Panc1 (cell line): ENCODE results near the gene PEX5. TPM values are rescaled to one million over a fixed set of nuclear protein-coding genes. Genes with fewer than 3 reads are reported as not detected.

Experiments used
- ATAC-seq: fragments of 200-7000 bp; cut with Tn5 transposase; 2 replicates; pipeline ENCODE4 v1.9.1; 2020; ENCODE audit warnings: mild to moderate bottlenecking, moderate library complexity
- BruUV-seq: library from RNA; stranded (reverse); fragments of 400-500 nt; replicated peaks from 2 replicates; lab custom pipeline; 2021; lab: Mats Ljungman, UMichigan
- CTCF ChIA-PET: fragments of 300-600 bp; sonication (Branson Sonifier 250); formaldehyde crosslinking; loops from one replicate; lab custom pipeline; 2022; ENCODE audit warnings: antibody characterized with exemption; lab: Charles Lee
- POLR2A ChIA-PET: fragments of 300-600 bp; sonication (Branson Sonifier 250); formaldehyde crosslinking; loops from one replicate; lab custom pipeline; 2022; ENCODE audit warnings: antibody characterized with exemption; lab: Charles Lee
- DNase-seq: peaks from one replicate; pipeline ENCODE4 v3.0.0-alpha.2; 2010; ENCODE audit warnings: low read depth, low spot score
- H3K27ac ChIP-seq: 2 replicates; pipeline ENCODE4 v1.5.1; 2011; ENCODE audit warnings: mild to moderate bottlenecking, low read length, inconsistent platforms
- H3K27me3 ChIP-seq: fragments of 200-500 bp; sonication (Bioruptor generic); 2 replicates; pipeline ENCODE4 v1.6.0; 2014; ENCODE audit warnings: low read length, inconsistent platforms; ENCODE audit not compliant: control insufficient read depth, insufficient read depth
- H3K36me3 ChIP-seq: fragments of 200-500 bp; sonication (Bioruptor generic); 2 replicates; pipeline ENCODE4 v1.5.1; 2014; ENCODE audit warnings: inconsistent platforms, mild to moderate bottlenecking, low read length, moderate library complexity; ENCODE audit not compliant: control insufficient read depth, insufficient read depth
- H3K4me1 ChIP-seq: 2 replicates; pipeline ENCODE4 v1.5.1; 2011; ENCODE audit warnings: inconsistent platforms, mild to moderate bottlenecking, low read length, moderate library complexity; ENCODE audit not compliant: control insufficient read depth, insufficient read depth
- H3K4me3 ChIP-seq, 2 experiments: 2 replicates each; pipeline ENCODE4 v1.5.1; 2011 to 2012; ENCODE audit warnings: low read depth in 2 of 2, low read length in 2 of 2, mild to moderate bottlenecking in 2 of 2, inconsistent platforms in 1 of 2, moderate library complexity in 1 of 2
- H3K9me3 ChIP-seq: fragments of 200-500 bp; sonication (Bioruptor generic); 2 replicates; pipeline ENCODE4 v1.5.1; 2014; ENCODE audit warnings: low read depth, mild to moderate bottlenecking, inconsistent platforms, low read length, moderate library complexity; ENCODE audit not compliant: control insufficient read depth, insufficient read depth
- POLR2AphosphoS5 ChIP-seq: IDR thresholded peaks from 2 replicates; pipeline ENCODE4 v1.6.1; 2012; ENCODE audit warnings: mild to moderate bottlenecking, low read depth, low read length, moderate library complexity
- SIN3A ChIP-seq: IDR thresholded peaks from 2 replicates; pipeline ENCODE4 v1.6.1; 2012; ENCODE audit warnings: low read depth, mild to moderate bottlenecking, low read length, moderate library complexity, borderline replicate concordance; ENCODE audit not compliant: insufficient read depth
- TCF7L2 ChIP-seq: IDR thresholded peaks from 2 replicates; pipeline ENCODE4 v1.6.1; 2011; ENCODE audit warnings: mild to moderate bottlenecking, low read depth, low read length, inconsistent platforms
- in situ Hi-C: cut with HindIII; loops from 2 replicates; pipeline ENCODE4 v1.10.0; 2016; ENCODE audit warnings: low sequenced_read_pairs, low pct_unique_long_range_greater_than_20kb
- intact Hi-C: fragments of 100-400 bp; cut with micrococcal nuclease; formaldehyde crosslinking; loops from one replicate; pipeline ENCODE4 v1.10.0; 2022; ENCODE audit not compliant: unreplicated experiment
- total RNA-seq: library from RNA; stranded (reverse); gene quantifications from one replicate; pipeline ENCODE4 v1.2.1, GENCODE V29; 2021; ENCODE audit not compliant: unreplicated experiment
- TF ChIP-seq, protein P1 (sequence below): fragments of 450-650 bp; IDR thresholded peaks from 2 replicates; pipeline ENCODE4 v1.5.1; 2017; ENCODE audit warnings: mild to moderate bottlenecking
- TF ChIP-seq, protein P2 (sequence below), 2 experiments: IDR thresholded peaks; 2 replicates each; pipeline ENCODE4 v1.6.1; 2011 to 2012; ENCODE audit warnings: low read depth in 2 of 2, control low read depth in 1 of 2, low read length in 1 of 2, mild to moderate bottlenecking in 1 of 2, moderate library complexity in 1 of 2; ENCODE audit not compliant: insufficient read depth in 1 of 2

Gene PEX5
- total RNA-seq, 1 experiment from 2014 or later: 26.9 TPM

- BruUV-seq: no TSS peak
- TF ChIP-seq TCF7L2 (no peak), SIN3A (no peak), POLR2AphosphoS5 (no peak)
- TF ChIP-seq, protein P1, sequence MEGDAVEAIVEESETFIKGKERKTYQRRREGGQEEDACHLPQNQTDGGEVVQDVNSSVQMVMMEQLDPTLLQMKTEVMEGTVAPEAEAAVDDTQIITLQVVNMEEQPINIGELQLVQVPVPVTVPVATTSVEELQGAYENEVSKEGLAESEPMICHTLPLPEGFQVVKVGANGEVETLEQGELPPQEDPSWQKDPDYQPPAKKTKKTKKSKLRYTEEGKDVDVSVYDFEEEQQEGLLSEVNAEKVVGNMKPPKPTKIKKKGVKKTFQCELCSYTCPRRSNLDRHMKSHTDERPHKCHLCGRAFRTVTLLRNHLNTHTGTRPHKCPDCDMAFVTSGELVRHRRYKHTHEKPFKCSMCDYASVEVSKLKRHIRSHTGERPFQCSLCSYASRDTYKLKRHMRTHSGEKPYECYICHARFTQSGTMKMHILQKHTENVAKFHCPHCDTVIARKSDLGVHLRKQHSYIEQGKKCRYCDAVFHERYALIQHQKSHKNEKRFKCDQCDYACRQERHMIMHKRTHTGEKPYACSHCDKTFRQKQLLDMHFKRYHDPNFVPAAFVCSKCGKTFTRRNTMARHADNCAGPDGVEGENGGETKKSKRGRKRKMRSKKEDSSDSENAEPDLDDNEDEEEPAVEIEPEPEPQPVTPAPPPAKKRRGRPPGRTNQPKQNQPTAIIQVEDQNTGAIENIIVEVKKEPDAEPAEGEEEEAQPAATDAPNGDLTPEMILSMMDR: no peak
- TF ChIP-seq, protein P2, sequence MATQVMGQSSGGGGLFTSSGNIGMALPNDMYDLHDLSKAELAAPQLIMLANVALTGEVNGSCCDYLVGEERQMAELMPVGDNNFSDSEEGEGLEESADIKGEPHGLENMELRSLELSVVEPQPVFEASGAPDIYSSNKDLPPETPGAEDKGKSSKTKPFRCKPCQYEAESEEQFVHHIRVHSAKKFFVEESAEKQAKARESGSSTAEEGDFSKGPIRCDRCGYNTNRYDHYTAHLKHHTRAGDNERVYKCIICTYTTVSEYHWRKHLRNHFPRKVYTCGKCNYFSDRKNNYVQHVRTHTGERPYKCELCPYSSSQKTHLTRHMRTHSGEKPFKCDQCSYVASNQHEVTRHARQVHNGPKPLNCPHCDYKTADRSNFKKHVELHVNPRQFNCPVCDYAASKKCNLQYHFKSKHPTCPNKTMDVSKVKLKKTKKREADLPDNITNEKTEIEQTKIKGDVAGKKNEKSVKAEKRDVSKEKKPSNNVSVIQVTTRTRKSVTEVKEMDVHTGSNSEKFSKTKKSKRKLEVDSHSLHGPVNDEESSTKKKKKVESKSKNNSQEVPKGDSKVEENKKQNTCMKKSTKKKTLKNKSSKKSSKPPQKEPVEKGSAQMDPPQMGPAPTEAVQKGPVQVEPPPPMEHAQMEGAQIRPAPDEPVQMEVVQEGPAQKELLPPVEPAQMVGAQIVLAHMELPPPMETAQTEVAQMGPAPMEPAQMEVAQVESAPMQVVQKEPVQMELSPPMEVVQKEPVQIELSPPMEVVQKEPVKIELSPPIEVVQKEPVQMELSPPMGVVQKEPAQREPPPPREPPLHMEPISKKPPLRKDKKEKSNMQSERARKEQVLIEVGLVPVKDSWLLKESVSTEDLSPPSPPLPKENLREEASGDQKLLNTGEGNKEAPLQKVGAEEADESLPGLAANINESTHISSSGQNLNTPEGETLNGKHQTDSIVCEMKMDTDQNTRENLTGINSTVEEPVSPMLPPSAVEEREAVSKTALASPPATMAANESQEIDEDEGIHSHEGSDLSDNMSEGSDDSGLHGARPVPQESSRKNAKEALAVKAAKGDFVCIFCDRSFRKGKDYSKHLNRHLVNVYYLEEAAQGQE (IDR thresholded peaks at IDR 0.05; ENCODE audit: insufficient read depth in 1 of 2, low read depth in 2 of 2, low read length in 1 of 2): no peak
- Histone ChIP-seq H3K4me3 (no peak overlapping the region), H3K9me3 (no peaks in the 10 kb centered on the region), H3K4me1 (no peaks in the 10 kb centered on the region), H3K27ac (no peak overlapping the region), H3K36me3 (no peaks in the 10 kb centered on the region), H3K27me3 (no peaks in the 10 kb centered on the region)
- ChIA-PET POLR2A (no interaction called here), CTCF (no interaction called here)
- intact Hi-C loops (no loop called here), in situ Hi-C loops (no loop called here)
- no peak for ATAC-seq
- no peak for DNase-seq
These were observed 33.0 kb upstream of the PEX5 start for GRCh38 chr12:7156259-7157197.

- in situ Hi-C loops: no loop called here
- DNase-seq (no peak), ATAC-seq (no peak)
- Histone ChIP-seq H3K36me3 (no peaks in the 10 kb centered on the region), H3K9me3 (no peaks in the 10 kb centered on the region), H3K4me1 (no peaks in the 10 kb centered on the region), H3K27ac (no peak overlapping the region), H3K4me3 (no peak overlapping the region), H3K27me3 (no peaks in the 10 kb centered on the region)
- ChIA-PET CTCF (no interaction called here), POLR2A (no interaction called here)
- intact Hi-C loops: no loop called here
- TF ChIP-seq SIN3A: no peak
- TF ChIP-seq, protein P1: no peak
- no peak for TF ChIP-seq TCF7L2
- TF ChIP-seq, protein P2 (IDR thresholded peaks at IDR 0.05; ENCODE audit: insufficient read depth in 1 of 2, low read depth in 2 of 2, low read length in 1 of 2): no peak
- TF ChIP-seq POLR2AphosphoS5: no peak
- no TSS peak for BruUV-seq
These were observed 32.1 kb upstream of the PEX5 start for GRCh38 chr12:7157391-7157790.
